IPS DF 4.7 (cell line): ENCODE measurements around the gene SLC46A2.

Experiments
- DNase-seq: peaks from one replicate; pipeline ENCODE4 v3.0.0-alpha.2; 2013; ENCODE audit warnings: low spot score; ENCODE audit errors: extremely low read depth

Gene SLC46A2

DNA sequence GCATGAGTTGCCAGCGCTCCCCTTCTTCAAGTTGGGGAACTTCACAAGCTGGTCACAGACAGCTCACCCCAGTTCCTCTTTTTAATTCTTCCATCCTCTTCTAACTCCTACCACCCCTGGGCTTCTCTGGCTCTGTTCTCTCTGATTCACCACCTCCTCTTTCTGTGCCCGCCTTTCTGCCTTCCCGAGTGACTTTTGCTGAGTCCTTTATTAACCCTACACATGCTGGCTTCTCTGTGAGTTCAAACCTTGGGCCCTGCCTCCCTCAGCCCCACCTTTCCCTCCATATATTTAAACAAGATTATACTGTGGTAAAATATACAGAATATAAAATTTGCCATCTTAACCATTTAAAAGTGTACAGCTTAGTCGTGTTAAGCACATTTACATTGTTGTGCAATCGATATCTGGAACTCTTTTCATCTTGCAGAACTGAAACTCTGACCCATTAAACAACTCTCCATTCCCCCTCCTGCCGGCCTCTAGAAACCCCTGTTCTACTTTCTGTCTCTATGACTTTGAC, 32.0 kb downstream of the SLC46A2 start:
- DNase-seq: no peak

GRCh38 chr9:112858005-112858404, 32.7 kb downstream of the SLC46A2 start:
- no peak for DNase-seq

- DNase-seq: no peak
Observed at GRCh38 chr9:112856843-112857242, 33.8 kb downstream of the SLC46A2 start.

- no peak for DNase-seq
Observed at GRCh38 chr9:112856200-112856599, 34.5 kb downstream of the SLC46A2 start.

DNA sequence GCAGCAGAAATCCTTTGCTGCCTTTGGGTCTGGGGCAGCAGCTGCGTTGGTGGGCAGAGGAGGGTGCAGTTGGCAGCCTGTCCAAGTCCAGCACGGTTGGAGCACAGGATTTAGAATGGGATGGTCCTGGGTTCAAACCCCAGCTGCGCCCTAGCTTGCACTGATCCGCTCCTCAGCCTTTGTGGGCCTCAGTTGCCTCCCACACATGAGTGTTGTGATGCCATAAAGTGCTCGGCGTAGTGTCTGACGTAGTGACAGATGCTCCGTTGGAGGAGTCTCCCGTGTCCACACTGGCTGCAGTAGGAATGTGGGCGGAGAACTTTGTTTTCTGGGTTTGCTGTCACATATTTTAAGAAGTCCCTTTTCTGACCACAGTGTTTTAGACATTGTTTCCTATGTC, 36.0 kb downstream of the SLC46A2 start:
- DNase-seq: no peak

GRCh38 chr9:112853882-112854585, 36.6 kb downstream of the SLC46A2 start:
- DNase-seq: no peak

DNA sequence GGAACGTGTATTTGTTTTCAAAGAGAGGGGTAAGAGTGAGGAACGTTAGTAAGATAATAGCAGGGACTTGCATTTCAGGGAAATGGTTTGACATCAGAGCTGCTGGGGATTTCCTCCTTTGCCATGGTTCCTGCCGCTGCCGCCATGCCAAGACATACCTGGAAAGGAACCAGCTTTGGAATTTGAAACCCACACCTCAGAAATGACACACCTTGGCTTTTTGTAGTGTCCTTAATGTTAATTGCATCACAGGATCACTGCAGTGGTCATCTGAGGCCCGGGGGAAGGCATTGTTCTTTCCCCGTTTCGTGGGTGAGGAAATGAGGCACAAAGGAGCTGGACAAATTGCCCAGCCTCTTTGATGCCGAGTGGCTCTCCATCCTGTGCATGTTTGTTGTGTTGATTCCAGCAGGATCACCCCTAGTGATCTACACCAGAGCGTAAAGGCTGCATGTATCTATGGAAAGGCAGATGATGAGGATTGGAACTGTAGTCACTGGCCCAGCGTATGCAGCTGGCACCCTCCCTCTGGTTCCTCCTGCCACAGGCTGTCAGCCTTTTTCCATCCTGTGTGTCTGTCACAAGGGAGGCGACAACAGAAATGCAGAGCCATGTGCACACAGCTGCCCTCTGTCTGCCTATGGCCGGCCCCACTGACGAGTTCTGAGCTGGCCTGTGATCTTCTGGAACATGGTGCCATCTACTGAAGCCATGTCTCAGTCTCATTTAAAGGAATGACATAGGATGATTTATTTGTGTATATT, 37.8 kb downstream of the SLC46A2 start:
- no peak for DNase-seq

- no peak for DNase-seq
Observed at GRCh38 chr9:112850840-112851239, 39.8 kb downstream of the SLC46A2 start.

DNA sequence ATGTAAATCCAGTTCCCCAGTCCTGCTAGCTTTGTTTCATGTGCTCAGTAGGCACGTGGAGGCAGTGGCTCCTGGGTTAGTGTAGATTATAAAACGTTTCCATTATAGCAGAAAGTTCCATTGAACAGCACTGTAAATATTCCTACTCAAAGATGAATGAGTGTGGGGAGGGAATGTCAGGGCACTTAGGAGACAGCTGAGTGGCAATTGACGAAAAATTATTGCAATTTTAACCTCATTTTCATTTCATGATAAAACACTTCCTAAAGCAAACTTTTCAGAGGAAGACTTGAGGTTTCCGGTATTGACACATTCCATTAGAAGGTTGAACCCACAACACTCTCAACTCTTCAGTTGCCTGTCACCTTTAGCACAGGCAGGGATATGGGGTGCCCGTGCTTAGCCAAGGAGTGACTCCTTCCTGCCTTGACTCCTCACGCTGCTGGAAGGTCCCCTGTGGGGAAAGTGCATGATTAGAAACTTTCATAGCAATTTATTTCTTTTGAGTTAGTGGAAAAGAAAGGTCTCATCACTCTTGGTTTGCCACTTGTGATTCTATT, 41.2 kb downstream of the SLC46A2 start:
- DNase-seq: no peak

DNA sequence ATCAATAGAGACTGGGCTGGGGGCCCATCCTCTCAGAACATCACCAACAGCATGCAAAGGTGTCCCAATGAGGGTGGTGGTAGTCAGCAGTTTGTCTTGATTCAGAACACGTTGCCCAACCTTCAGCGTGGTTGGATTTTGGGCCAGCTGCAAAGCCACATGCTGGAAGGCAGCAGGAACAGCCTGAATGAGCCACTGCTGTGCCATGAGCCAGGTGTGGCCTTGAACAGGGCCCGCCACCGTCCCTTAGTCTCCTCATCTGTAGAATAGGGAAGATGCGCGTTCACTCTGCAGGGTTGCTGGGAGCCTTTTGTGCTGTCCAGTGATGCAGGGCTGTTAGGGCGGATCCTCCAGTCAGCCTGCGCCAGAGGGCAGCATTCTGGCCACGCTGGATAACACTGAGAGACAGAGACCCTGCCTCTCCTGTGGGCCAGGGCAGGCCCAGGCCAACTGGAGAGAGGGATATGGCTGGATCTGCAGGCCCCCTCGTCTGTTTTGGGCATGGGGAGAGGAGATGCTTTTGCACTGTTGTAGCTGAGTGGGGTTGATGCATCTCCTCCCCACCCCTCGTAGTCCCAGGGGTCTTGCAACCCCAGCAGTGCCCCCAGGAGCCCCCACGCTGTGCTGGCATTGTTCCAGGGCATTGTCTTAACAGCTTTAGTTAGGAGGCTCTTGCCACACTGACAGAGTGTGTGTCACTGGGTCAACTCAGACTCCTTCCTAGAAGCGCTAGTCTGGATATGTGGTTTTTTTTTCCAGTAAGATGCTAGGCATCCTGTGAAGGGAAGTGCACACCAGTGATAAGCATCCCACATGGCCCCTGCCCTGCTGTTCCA, 42.1 kb downstream of the SLC46A2 start:
- DNase-seq: no peak

- no peak for DNase-seq
Observed at GRCh38 chr9:112846528-112847488, 43.9 kb downstream of the SLC46A2 start.

DNA sequence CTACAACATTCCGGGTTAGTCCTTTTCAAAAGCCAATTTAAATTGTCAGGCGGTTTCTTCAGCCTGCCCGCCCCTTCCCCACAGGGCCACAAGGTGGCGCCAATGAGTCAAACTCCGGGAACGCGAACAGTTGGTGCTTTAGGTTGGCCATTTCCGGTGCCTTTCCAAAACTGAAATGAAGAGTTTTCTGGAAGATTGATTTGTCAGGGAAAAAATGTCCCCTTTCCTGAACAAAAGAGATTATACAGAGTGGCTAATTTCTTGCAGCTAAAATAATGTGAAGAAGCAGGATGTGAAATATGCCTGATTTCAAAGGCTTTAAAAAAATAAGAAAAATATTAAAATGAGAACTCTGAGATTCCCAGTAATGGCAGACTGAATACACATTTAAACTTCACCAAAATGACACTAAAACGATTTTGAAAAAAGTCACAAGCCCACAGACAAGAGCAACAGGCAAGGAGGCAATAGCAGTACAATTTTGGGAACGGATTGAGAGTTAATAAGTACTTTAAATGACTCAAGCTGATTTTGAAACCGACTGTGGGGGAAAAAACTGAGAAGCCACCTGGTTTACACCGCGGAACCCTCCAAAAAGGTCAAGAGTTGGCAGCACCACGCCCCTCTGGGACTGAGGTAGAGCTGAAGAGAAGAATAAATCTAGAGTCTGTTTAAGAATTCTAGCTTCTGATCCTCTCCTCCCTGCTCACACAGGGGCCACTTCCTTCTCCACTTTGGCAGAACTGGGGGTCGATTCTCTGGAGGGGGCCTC, 45.7 kb downstream of the SLC46A2 start:
- DNase-seq: no peak

DNA sequence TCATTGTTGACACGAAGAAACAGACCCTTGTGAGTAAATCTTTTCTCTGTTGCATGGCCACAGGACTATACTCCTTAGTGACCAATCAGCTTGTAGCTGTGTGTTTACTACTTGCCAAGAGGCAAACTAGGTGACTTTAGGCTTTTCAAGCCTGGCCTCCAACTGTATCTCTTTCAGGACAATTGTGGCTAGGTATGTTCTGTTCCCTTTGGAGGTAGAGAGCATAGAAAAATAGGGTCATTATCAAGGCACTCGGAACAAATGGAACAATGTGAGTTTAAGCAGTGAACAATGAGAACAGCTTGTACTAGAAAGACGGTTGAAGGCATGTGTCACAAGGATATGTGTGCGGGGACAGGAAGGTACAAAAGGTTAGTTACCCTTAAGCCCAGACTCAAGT, 48.1 kb downstream of the SLC46A2 start:
- DNase-seq: no peak

DNA sequence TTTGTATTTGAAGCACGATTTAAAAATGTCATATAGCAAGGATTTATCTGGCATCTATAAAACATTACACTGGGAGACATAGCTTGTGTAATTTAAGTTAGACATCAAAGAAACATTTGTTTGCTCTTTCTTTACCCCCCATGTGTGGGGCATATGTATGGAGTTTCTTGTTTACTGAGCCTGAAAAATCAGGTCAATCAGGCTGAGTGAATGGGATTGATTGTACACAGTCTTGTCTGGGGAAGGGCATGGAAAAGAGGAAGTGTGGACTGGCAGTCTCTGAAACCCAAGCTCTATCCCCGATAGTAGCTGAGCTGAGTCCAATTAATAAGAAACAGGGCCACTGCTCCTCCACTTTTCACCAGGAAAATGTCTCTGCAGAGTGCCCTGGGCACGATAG, 49.4 kb downstream of the SLC46A2 start:
- no peak for DNase-seq

- DNase-seq: no peak
Observed at GRCh38 chr9:112839331-112839730, 51.3 kb downstream of the SLC46A2 start.

GRCh38 chr9:112838342-112838741, 52.3 kb downstream of the SLC46A2 start:
- no peak for DNase-seq

- DNase-seq: no peak
Observed at GRCh38 chr9:112836394-112836793, 54.3 kb downstream of the SLC46A2 start.

GRCh38 chr9:112833081-112833480, 57.6 kb downstream of the SLC46A2 start:
- no peak for DNase-seq

GRCh38 chr9:112831969-112832368, 58.7 kb downstream of the SLC46A2 start:
- DNase-seq: no peak
